Measurements from ENCODE around the gene CD63.
"Not testable (repeated sequence)": the region's sequence is repeated elsewhere in the genome, so short reads cannot be mapped to it uniquely, and the experiment has no call there.

The CD63 gene

GRCh38 chr12:55760663-55761062, 31.9 kb upstream of the CD63 start:
- no peaks in the 10 kb centered on the region for H3K4me1 ChIP-seq (ENCODE audit: insufficient read depth, low read length, severe bottlenecking)
- peaks cover 81% of the 10 kb centered on the region for H3K36me3 ChIP-seq (ENCODE audit: insufficient read depth, low read length)
- H3K27ac ChIP-seq (ENCODE audit: low read depth, low read length, poor library complexity, severe bottlenecking), result no peak overlapping the region
- no peaks in the 10 kb centered on the region for H3K27me3 ChIP-seq (ENCODE audit: insufficient read depth, low read length)
- no peak overlapping the region for H3K9ac ChIP-seq (ENCODE audit: low read length)
- no peaks in the 10 kb centered on the region for H3F3A ChIP-seq (ENCODE audit: insufficient read depth, low read length)
- no peak overlapping the region for H2AFZ ChIP-seq (ENCODE audit: low read length)
- no peaks in the 10 kb centered on the region for H3K79me2 ChIP-seq (ENCODE audit: insufficient read depth, low read length)
- H3K4me2 ChIP-seq (ENCODE audit: low read length), result no peak overlapping the region
- no peaks in the 10 kb centered on the region for H4K20me1 ChIP-seq (ENCODE audit: insufficient read depth, low read length)
- no peak overlapping the region for H3K4me3 ChIP-seq (ENCODE audit: low read depth, low read length, poor library complexity, severe bottlenecking)
- H3K9me3 ChIP-seq (ENCODE audit: low read length), result no peaks in the 10 kb centered on the region
- no peaks in the 10 kb centered on the region for H3K9me2 ChIP-seq (ENCODE audit: low read depth, low read length)
- TF ChIP-seq EZH2 (IDR thresholded peaks at IDR 0.05; ENCODE audit: borderline replicate concordance, low read length), result no peak
- no peak for TF ChIP-seq CTCF (IDR thresholded peaks at IDR 0.05; ENCODE audit: low read length)

GRCh38 chr12:55758575-55758974, 29.8 kb upstream of the CD63 start:
- H3K4me2 ChIP-seq (ENCODE audit: low read length); H4K20me1 ChIP-seq (ENCODE audit: insufficient read depth, low read length); H3K9me2 ChIP-seq (ENCODE audit: low read depth, low read length); H3K9ac ChIP-seq (ENCODE audit: low read length); H3F3A ChIP-seq (ENCODE audit: insufficient read depth, low read length); H3K27me3 ChIP-seq (ENCODE audit: insufficient read depth, low read length); H3K27ac ChIP-seq (ENCODE audit: low read depth, low read length, poor library complexity, severe bottlenecking); H3K9me3 ChIP-seq (ENCODE audit: low read length); H3K4me3 ChIP-seq (ENCODE audit: low read depth, low read length, poor library complexity, severe bottlenecking); H2AFZ ChIP-seq (ENCODE audit: low read length); H3K79me2 ChIP-seq (ENCODE audit: insufficient read depth, low read length); H3K4me1 ChIP-seq (ENCODE audit: insufficient read depth, low read length, severe bottlenecking): not testable (repeated sequence)
- H3K36me3 ChIP-seq (ENCODE audit: insufficient read depth, low read length), result peaks cover 92% of the 10 kb centered on the region

DNA sequence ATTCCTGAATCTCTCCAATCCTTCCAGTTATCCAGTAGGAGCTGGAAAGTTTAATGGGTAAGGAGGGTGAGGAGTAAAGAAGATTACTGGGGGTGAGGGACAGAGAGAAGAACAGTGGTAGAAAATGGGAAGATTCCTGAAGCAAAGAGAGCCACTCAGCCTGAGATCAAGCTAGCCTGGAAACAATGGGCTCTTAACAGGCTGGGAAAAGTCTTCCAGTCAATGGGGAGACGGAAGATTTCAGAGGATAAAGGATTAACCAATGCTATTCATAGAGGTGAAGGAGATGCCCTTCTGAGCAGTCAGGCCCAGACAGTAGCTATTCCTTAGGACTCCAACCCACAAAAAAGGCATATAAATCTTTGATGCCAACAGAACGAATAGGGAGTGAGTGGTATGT, 28.9 kb upstream of the CD63 start:
- Histone ChIP-seq H3K36me3 (ENCODE audit: insufficient read depth, low read length) (peaks cover 95% of the 10 kb centered on the region), H3K4me1 (ENCODE audit: insufficient read depth, low read length, severe bottlenecking) (no peaks in the 10 kb centered on the region), H3K9me2 (ENCODE audit: low read depth, low read length) (no peaks in the 10 kb centered on the region), H3K4me2 (ENCODE audit: low read length) (no peak overlapping the region), H3K27me3 (ENCODE audit: insufficient read depth, low read length) (no peaks in the 10 kb centered on the region), H4K20me1 (ENCODE audit: insufficient read depth, low read length) (no peaks in the 10 kb centered on the region), H2AFZ (ENCODE audit: low read length) (no peak overlapping the region), H3K27ac (ENCODE audit: low read depth, low read length, poor library complexity, severe bottlenecking) (no peak overlapping the region), H3K9me3 (ENCODE audit: low read length) (no peaks in the 10 kb centered on the region), H3F3A (ENCODE audit: insufficient read depth, low read length) (no peaks in the 10 kb centered on the region), H3K4me3 (ENCODE audit: low read depth, low read length, poor library complexity, severe bottlenecking) (no peak overlapping the region), H3K9ac (ENCODE audit: low read length) (no peak overlapping the region), H3K79me2 (ENCODE audit: insufficient read depth, low read length) (no peaks in the 10 kb centered on the region)
- no peak for TF ChIP-seq EZH2 (IDR thresholded peaks at IDR 0.05; ENCODE audit: borderline replicate concordance, low read length)
- TF ChIP-seq CTCF (IDR thresholded peaks at IDR 0.05; ENCODE audit: low read length), result no peak

- Histone ChIP-seq H3K36me3 (ENCODE audit: insufficient read depth, low read length) (peaks cover 85% of the 10 kb centered on the region), H3K9me3 (ENCODE audit: low read length) (no peaks in the 10 kb centered on the region), H3K27ac (ENCODE audit: low read depth, low read length, poor library complexity, severe bottlenecking) (no peak overlapping the region), H3K9me2 (ENCODE audit: low read depth, low read length) (no peaks in the 10 kb centered on the region), H4K20me1 (ENCODE audit: insufficient read depth, low read length) (no peaks in the 10 kb centered on the region), H3K4me2 (ENCODE audit: low read length) (no peak overlapping the region), H3F3A (ENCODE audit: insufficient read depth, low read length) (no peaks in the 10 kb centered on the region), H2AFZ (ENCODE audit: low read length) (no peak overlapping the region), H3K9ac (ENCODE audit: low read length) (no peak overlapping the region), H3K79me2 (ENCODE audit: insufficient read depth, low read length) (no peaks in the 10 kb centered on the region), H3K4me3 (ENCODE audit: low read depth, low read length, poor library complexity, severe bottlenecking) (no peak overlapping the region), H3K4me1 (ENCODE audit: insufficient read depth, low read length, severe bottlenecking) (no peaks in the 10 kb centered on the region), H3K27me3 (ENCODE audit: insufficient read depth, low read length) (no peaks in the 10 kb centered on the region)
- no peak for TF ChIP-seq EZH2 (IDR thresholded peaks at IDR 0.05; ENCODE audit: borderline replicate concordance, low read length)
These were observed 26.4 kb upstream of the CD63 start for GRCh38 chr12:55755246-55755645.
